Gastrocnemius medialis (tissue), 4 donors: ENCODE measurements around the gene ASIC2.

Experiments
- POLR2A ChIP-seq, 2 donors: fragments of 450-650 bp; IDR thresholded peaks; one replicate each; pipeline ENCODE4 v1.6.1; 2017; ENCODE audit warnings: antibody characterized with exemption in 2 of 2, mild to moderate bottlenecking in 2 of 2, moderate library complexity in 2 of 2
- TF ChIP-seq, protein P1 (sequence below), 5 experiments: fragments of 450-650 bp in 3 of 5; fragments of 200-600 bp in 2 of 5; sonication (generic) in 2 of 5; IDR thresholded peaks in 4 of 5; conservative IDR thresholded peaks in 1 of 5; 1 replicate in 4 of 5; 2 replicates in 1 of 5; pipeline ENCODE4 v1.5.1; 2016 to 2019; ENCODE audit warnings: antibody characterized with exemption in 5 of 5, mild to moderate bottlenecking in 3 of 5, moderate library complexity in 3 of 5

GRCh38 chr17:33144837-33145236 lies 148.3 kb downstream of the ASIC2 start:
- TF ChIP-seq, protein P1, sequence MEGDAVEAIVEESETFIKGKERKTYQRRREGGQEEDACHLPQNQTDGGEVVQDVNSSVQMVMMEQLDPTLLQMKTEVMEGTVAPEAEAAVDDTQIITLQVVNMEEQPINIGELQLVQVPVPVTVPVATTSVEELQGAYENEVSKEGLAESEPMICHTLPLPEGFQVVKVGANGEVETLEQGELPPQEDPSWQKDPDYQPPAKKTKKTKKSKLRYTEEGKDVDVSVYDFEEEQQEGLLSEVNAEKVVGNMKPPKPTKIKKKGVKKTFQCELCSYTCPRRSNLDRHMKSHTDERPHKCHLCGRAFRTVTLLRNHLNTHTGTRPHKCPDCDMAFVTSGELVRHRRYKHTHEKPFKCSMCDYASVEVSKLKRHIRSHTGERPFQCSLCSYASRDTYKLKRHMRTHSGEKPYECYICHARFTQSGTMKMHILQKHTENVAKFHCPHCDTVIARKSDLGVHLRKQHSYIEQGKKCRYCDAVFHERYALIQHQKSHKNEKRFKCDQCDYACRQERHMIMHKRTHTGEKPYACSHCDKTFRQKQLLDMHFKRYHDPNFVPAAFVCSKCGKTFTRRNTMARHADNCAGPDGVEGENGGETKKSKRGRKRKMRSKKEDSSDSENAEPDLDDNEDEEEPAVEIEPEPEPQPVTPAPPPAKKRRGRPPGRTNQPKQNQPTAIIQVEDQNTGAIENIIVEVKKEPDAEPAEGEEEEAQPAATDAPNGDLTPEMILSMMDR (IDR thresholded peaks at IDR 0.05 in 4 of 5, conservative IDR thresholded peaks at IDR 0.05 in 1 of 5): no peak
- no peak for TF ChIP-seq POLR2A (IDR thresholded peaks at IDR 0.05)
